ENCODE results near the gene ARSB.
A peak's percentile ranks its signal among the peaks of the same experiment; 100 is the strongest.

ARSB gene

GRCh38 chr5:78959767-78960166, 25.3 kb downstream of the ARSB start:
- H3K4me3 ChIP-seq (ENCODE audit: severe bottlenecking): no peak overlapping the region
- H3K36me3 ChIP-seq (ENCODE audit: low read depth): no peaks in the 10 kb centered on the region
- no peaks in the 10 kb centered on the region for H3K9me3 ChIP-seq (ENCODE audit: severe bottlenecking)
- ATAC-seq (ENCODE audit: low read depth) (no peak), DNase-seq (ENCODE audit: low spot score) (no peak)
- H3K27ac ChIP-seq (ENCODE audit: poor library complexity, severe bottlenecking): no peak overlapping the region
- TF ChIP-seq CTCF (IDR thresholded peaks at IDR 0.05; ENCODE audit: poor library complexity, severe bottlenecking): no peak
- no peaks in the 10 kb centered on the region for H3K27me3 ChIP-seq (ENCODE audit: insufficient read depth, poor library complexity, severe bottlenecking)
- no peaks in the 10 kb centered on the region for H3K4me1 ChIP-seq (ENCODE audit: insufficient read depth, poor library complexity, severe bottlenecking)

GRCh38 chr5:78958672-78959445, 26.3 kb downstream of the ARSB start:
- Histone ChIP-seq H3K27me3 (ENCODE audit: insufficient read depth, poor library complexity, severe bottlenecking) (no peaks in the 10 kb centered on the region), H3K4me3 (ENCODE audit: severe bottlenecking) (no peak overlapping the region), H3K27ac (ENCODE audit: poor library complexity, severe bottlenecking) (no peak overlapping the region), H3K36me3 (ENCODE audit: low read depth) (no peaks in the 10 kb centered on the region), H3K9me3 (ENCODE audit: severe bottlenecking) (no peaks in the 10 kb centered on the region), H3K4me1 (ENCODE audit: insufficient read depth, poor library complexity, severe bottlenecking) (no peaks in the 10 kb centered on the region)
- no peak for TF ChIP-seq CTCF (IDR thresholded peaks at IDR 0.05; ENCODE audit: poor library complexity, severe bottlenecking)
- ATAC-seq (ENCODE audit: low read depth) (no peak), DNase-seq (ENCODE audit: low spot score) (no peak)

- no peaks in the 10 kb centered on the region for H3K27me3 ChIP-seq (ENCODE audit: insufficient read depth, poor library complexity, severe bottlenecking)
- no peaks in the 10 kb centered on the region for H3K36me3 ChIP-seq (ENCODE audit: low read depth)
- ATAC-seq (ENCODE audit: low read depth) (no peak), DNase-seq (ENCODE audit: low spot score) (no peak)
- no peaks in the 10 kb centered on the region for H3K4me1 ChIP-seq (ENCODE audit: insufficient read depth, poor library complexity, severe bottlenecking)
- no peak overlapping the region for H3K4me3 ChIP-seq (ENCODE audit: severe bottlenecking)
- H3K9me3 ChIP-seq (ENCODE audit: severe bottlenecking): no peaks in the 10 kb centered on the region
- no peak overlapping the region for H3K27ac ChIP-seq (ENCODE audit: poor library complexity, severe bottlenecking)
- no peak for TF ChIP-seq CTCF (IDR thresholded peaks at IDR 0.05; ENCODE audit: poor library complexity, severe bottlenecking)
Observed at GRCh38 chr5:78956901-78957300, 28.2 kb downstream of the ARSB start.

GRCh38 chr5:78953092-78953800, 31.9 kb downstream of the ARSB start:
- no peak for TF ChIP-seq CTCF (IDR thresholded peaks at IDR 0.05; ENCODE audit: poor library complexity, severe bottlenecking)
- peaks cover 3% of the 10 kb centered on the region for H3K4me1 ChIP-seq (ENCODE audit: insufficient read depth, poor library complexity, severe bottlenecking)
- DNase-seq (ENCODE audit: low spot score): no peak
- H3K27me3 ChIP-seq (ENCODE audit: insufficient read depth, poor library complexity, severe bottlenecking): no peaks in the 10 kb centered on the region
- H3K9me3 ChIP-seq (ENCODE audit: severe bottlenecking): no peaks in the 10 kb centered on the region
- no peaks in the 10 kb centered on the region for H3K36me3 ChIP-seq (ENCODE audit: low read depth)
- peak; percentile 27; the same call in 1 of the 3 replicates for ATAC-seq (ENCODE audit: low read depth)
- H3K27ac ChIP-seq (ENCODE audit: poor library complexity, severe bottlenecking): no peak overlapping the region
- no peak overlapping the region for H3K4me3 ChIP-seq (ENCODE audit: severe bottlenecking)

GRCh38 chr5:78930721-78931120, 54.4 kb downstream of the ARSB start:
- Histone ChIP-seq H3K27ac (ENCODE audit: poor library complexity, severe bottlenecking) (no peak overlapping the region), H3K36me3 (ENCODE audit: low read depth) (no peaks in the 10 kb centered on the region), H3K9me3 (ENCODE audit: severe bottlenecking) (no peaks in the 10 kb centered on the region), H3K4me3 (ENCODE audit: severe bottlenecking) (no peak overlapping the region), H3K4me1 (ENCODE audit: insufficient read depth, poor library complexity, severe bottlenecking) (no peaks in the 10 kb centered on the region), H3K27me3 (ENCODE audit: insufficient read depth, poor library complexity, severe bottlenecking) (no peaks in the 10 kb centered on the region)
- TF ChIP-seq CTCF (IDR thresholded peaks at IDR 0.05; ENCODE audit: poor library complexity, severe bottlenecking): no peak
- DNase-seq (ENCODE audit: low spot score): no peak
- ATAC-seq (ENCODE audit: low read depth): no peak

Measured in RWPE2 (cell line).